Spleen (tissue), 11 donors: ENCODE data around the gene ADCY2. TPM values are rescaled to one million over a fixed set of nuclear protein-coding genes. Genes with fewer than 3 reads are reported as not detected.

ENCODE experiments used
- DNase-seq: peaks from one replicate; pipeline ENCODE4 v3.0.0-alpha.2; 2020
- H3K27ac ChIP-seq, 8 donors: fragments of 200-600 bp; sonication (generic) in 7 of 8; 1 replicate in 4 of 8; 2 replicates in 4 of 8; pipeline versions ENCODE4 v1.5.0 to v1.8.0; 2016 to 2021; ENCODE audit warnings: inconsistent platforms in 4 of 8, mild to moderate bottlenecking in 4 of 8, moderate library complexity in 1 of 8
- H3K27me3 ChIP-seq, 7 donors: fragments of 200-600 bp; sonication (generic) in 6 of 7; replicated peaks in 1 of 7; 1 replicate in 4 of 7; 2 replicates in 3 of 7; pipeline versions ENCODE4 v1.5.0 to v1.8.0; 2016 to 2021; ENCODE audit warnings: inconsistent platforms in 3 of 7, mild to moderate bottlenecking in 1 of 7
- H3K36me3 ChIP-seq, 6 donors: fragments of 200-600 bp; sonication (generic) in 5 of 6; 1 replicate in 4 of 6; 2 replicates in 2 of 6; pipeline versions ENCODE4 v1.5.0 to v1.8.0; 2016 to 2021; ENCODE audit warnings: inconsistent platforms in 2 of 6
- H3K4me1 ChIP-seq, 6 donors: fragments of 200-600 bp; sonication (generic) in 5 of 6; 1 replicate in 3 of 6; 2 replicates in 3 of 6; pipeline versions ENCODE4 v1.5.0 to v1.8.0; 2016 to 2021; ENCODE audit warnings: inconsistent platforms in 3 of 6
- H3K4me3 ChIP-seq, 8 donors: fragments of 200-600 bp; sonication (generic) in 7 of 8; 1 replicate in 4 of 8; 2 replicates in 4 of 8; pipeline versions ENCODE4 v1.5.0 to v1.8.0; 2016 to 2021; ENCODE audit warnings: inconsistent platforms in 4 of 8, mild to moderate bottlenecking in 4 of 8, moderate library complexity in 2 of 8
- H3K9me3 ChIP-seq, 8 donors: fragments of 200-600 bp; sonication (generic) in 7 of 8; 1 replicate in 4 of 8; 2 replicates in 4 of 8; pipeline versions ENCODE4 v1.5.0 to v1.8.0; 2016 to 2021; ENCODE audit warnings: inconsistent platforms in 4 of 8
- POLR2A ChIP-seq, 3 donors: fragments of 450-650 bp; IDR thresholded peaks; one replicate each; pipeline ENCODE4 v1.5.1; 2017; ENCODE audit warnings: antibody characterized with exemption in 3 of 3, mild to moderate bottlenecking in 1 of 3
- POLR2AphosphoS5 ChIP-seq, 3 donors: sonication (generic); formaldehyde crosslinking; IDR thresholded peaks; one replicate each; pipeline ENCODE4 v1.5.1; 2017; ENCODE audit warnings: antibody characterized with exemption in 3 of 3
- WGBS, 5 donors: extraction: QIAGEN DNeasy Blood & Tissue Kit in 3 of 5; methylation state at CpG; one replicate each; pipeline versions ENCODE4 v1.1.5 to v1.1.7; 2013 to 2018; 5-methylcytosine and 5-hydroxymethylcytosine counted together
- intact Hi-C: fragments of 100-400 bp; cut with DNase I; formaldehyde crosslinking; loops from one replicate; pipeline ENCODE4 v1.15.0; 2023; ENCODE audit warnings: low total_unique reads
- polyA plus RNA-seq, 3 donors: library from polyadenylated mRNA; stranded (reverse); fragments of 200-250 nt; gene quantifications; one replicate each; pipeline ENCODE4 v1.2.1, GENCODE V29; 2013
- total RNA-seq, 7 donors: library from RNA; depleted of rRNA in 3 of 7; stranded (reverse); fragments of >200 nt in 3 of 7; fragmentation: NEBNext Ultra II Directional in 4 of 7; extraction: Animal tissue kit (Norgen Biotek cat#: 25700) in 4 of 7; gene quantifications; one replicate each; pipeline versions ENCODE4 v1.1.0 to v1.2.1, GENCODE V29; 2016 to 2021
- TF ChIP-seq, protein P1 (sequence below), 11 experiments: fragments of 200-600 bp in 7 of 11; fragments of 450-650 bp in 4 of 11; sonication (generic) in 4 of 11; IDR thresholded peaks in 8 of 11; conservative IDR thresholded peaks in 3 of 11; 1 replicate in 7 of 11; 2 replicates in 4 of 11; pipeline versions ENCODE4 v1.4.0 to v1.8.0; 2016 to 2021; ENCODE audit warnings: antibody characterized with exemption in 11 of 11, inconsistent platforms in 4 of 11, mild to moderate bottlenecking in 1 of 11
- donor health status: healthy with polysubstance abuse.
- donor health status: DM: no; HTN: no; CAD: no; lungs with moderate emphysema.
- donor health status: DM: no; HTN: no; CAD: no.
- donor health status: Bipolar disorder and iron deficiency.
- donor health status: healthy.
- donor health status: DM: no; HTN: no; CAD: no.
- donor health status: DM: yes; HTN: yes; CAD: no.

Gene ADCY2
- total and polyA plus RNA-seq, 10 donors = 0.02 to 1.5 (median 0.18) TPM

DNA sequence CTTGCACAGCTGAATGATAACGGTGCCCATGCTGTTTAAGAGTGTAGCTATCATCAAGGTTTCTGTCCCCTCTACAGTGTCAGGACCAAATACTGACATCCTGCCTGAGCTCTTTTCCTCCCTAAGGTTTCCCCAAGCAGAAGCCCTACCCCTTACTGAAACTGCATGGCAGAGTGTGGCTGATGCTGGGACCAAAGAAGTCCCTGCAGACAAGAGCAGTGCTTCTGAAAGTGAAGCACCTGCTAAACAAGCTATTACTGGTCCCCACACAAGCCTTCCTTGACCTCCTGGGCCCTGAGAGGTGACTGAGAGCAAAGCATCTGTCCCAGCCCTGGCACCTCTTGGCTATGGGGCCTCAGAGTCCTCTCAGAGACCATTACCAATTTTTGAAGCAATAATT is 398.9 kb downstream of the ADCY2 start:
- TF ChIP-seq, protein P1, sequence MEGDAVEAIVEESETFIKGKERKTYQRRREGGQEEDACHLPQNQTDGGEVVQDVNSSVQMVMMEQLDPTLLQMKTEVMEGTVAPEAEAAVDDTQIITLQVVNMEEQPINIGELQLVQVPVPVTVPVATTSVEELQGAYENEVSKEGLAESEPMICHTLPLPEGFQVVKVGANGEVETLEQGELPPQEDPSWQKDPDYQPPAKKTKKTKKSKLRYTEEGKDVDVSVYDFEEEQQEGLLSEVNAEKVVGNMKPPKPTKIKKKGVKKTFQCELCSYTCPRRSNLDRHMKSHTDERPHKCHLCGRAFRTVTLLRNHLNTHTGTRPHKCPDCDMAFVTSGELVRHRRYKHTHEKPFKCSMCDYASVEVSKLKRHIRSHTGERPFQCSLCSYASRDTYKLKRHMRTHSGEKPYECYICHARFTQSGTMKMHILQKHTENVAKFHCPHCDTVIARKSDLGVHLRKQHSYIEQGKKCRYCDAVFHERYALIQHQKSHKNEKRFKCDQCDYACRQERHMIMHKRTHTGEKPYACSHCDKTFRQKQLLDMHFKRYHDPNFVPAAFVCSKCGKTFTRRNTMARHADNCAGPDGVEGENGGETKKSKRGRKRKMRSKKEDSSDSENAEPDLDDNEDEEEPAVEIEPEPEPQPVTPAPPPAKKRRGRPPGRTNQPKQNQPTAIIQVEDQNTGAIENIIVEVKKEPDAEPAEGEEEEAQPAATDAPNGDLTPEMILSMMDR (IDR thresholded peaks at IDR 0.05 in 8 of 11, conservative IDR thresholded peaks at IDR 0.05 in 3 of 11) = no peak
- TF ChIP-seq POLR2AphosphoS5 (IDR thresholded peaks at IDR 0.05) = no peak
- TF ChIP-seq POLR2A (IDR thresholded peaks at IDR 0.05) = no peak
- Histone ChIP-seq H3K27me3 (peaks cover 0 to 15% (median 0%) of the 10 kb centered on the region in 7 donors), H3K4me1 (no peaks in the 10 kb centered on the region), H3K9me3 (no peaks in the 10 kb centered on the region), H3K36me3 (no peaks in the 10 kb centered on the region), H3K27ac (no peak overlapping the region), H3K4me3 (no peak overlapping the region)
- WGBS, 5 donors = 0 to 82% (median 63%) methylated on average over 1 of the region's 1 CpG
- no peak for DNase-seq
- intact Hi-C loops = no loop called here

GRCh38 chr5:7795306-7795705 is 399.4 kb downstream of the ADCY2 start:
- H3K4me1 ChIP-seq = no peaks in the 10 kb centered on the region
- no peak for DNase-seq
- no peaks in the 10 kb centered on the region for H3K36me3 ChIP-seq
- TF ChIP-seq, protein P1 (IDR thresholded peaks at IDR 0.05 in 8 of 11, conservative IDR thresholded peaks at IDR 0.05 in 3 of 11) = no peak
- no peak for TF ChIP-seq POLR2AphosphoS5 (IDR thresholded peaks at IDR 0.05)
- no peak overlapping the region for H3K27ac ChIP-seq
- peaks cover 0 to 15% (median 0%) of the 10 kb centered on the region in 7 donors for H3K27me3 ChIP-seq
- no peaks in the 10 kb centered on the region for H3K9me3 ChIP-seq
- WGBS, 5 donors = 58 to 89% (median 80%) methylated on average over 2 to 3 of the region's 3 CpGs
- intact Hi-C loops = no loop called here
- H3K4me3 ChIP-seq = no peak overlapping the region

DNA sequence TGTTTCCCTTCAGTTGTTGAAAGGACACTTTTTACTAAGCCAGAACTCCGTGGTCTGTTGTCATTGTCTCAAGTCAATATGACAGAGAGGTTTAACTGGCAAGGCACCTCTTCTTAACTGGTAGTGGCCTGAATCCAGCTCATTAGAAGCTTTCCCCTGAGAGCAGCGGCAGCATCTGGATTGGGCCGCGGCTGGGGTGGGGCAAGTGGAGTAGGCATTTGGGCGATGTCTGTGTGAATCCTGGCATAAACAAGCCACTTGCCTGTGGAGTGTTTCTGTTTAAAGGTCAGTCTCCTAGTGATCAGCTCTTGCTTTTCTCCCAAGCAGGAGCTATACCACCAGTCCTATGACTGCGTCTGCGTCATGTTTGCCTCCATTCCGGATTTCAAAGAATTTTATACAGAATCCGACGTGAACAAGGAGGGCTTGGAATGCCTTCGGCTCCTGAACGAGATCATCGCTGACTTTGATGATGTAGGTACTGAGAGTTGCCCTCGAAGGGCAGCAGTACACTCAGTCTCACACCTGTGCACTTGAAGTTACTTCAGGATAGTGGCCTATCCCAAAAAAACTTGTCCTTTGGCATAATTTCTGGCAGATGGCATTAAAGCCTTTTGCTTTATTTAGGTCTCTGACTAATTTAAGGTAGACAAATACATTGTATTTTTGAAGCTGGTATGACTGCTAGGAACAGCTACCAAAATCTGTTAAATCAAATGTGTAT is 406.1 kb downstream of the ADCY2 start:
- Histone ChIP-seq H3K27ac (no peak overlapping the region), H3K4me3 (no peak overlapping the region), H3K27me3 (no peaks in the 10 kb centered on the region), H3K9me3 (no peaks in the 10 kb centered on the region), H3K4me1 (no peaks in the 10 kb centered on the region), H3K36me3 (no peaks in the 10 kb centered on the region)
- DNase-seq = no peak
- intact Hi-C loops = no loop called here
- no peak for TF ChIP-seq POLR2A (IDR thresholded peaks at IDR 0.05)
- TF ChIP-seq, protein P1 (IDR thresholded peaks at IDR 0.05 in 8 of 11, conservative IDR thresholded peaks at IDR 0.05 in 3 of 11) = no peak
- TF ChIP-seq POLR2AphosphoS5 (IDR thresholded peaks at IDR 0.05) = no peak
- WGBS, 5 donors = 83 to 95% (median 89%) methylated on average over 14 of the region's 14 CpGs

DNA sequence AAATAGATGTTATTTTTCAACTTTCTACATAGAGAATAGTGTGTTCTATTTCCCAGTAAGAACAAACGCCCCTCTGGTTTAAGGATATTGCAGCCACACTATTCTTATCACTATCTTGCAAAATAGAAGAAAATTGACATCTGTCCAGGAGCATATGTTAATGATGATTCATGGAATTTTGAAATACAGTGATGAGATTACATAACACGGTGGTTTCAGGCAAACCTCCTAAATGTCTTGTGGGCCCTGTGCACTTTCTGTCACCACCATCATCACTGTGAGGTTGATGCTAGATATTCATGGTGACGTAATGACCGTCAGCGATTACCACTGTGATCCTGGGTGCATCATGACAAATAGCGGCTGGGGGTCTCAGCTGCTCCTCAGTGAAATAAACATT is 406.9 kb downstream of the ADCY2 start:
- no peaks in the 10 kb centered on the region for H3K4me1 ChIP-seq
- H3K4me3 ChIP-seq = no peak overlapping the region
- no peak overlapping the region for H3K27ac ChIP-seq
- no peaks in the 10 kb centered on the region for H3K27me3 ChIP-seq
- H3K9me3 ChIP-seq = no peaks in the 10 kb centered on the region
- no peaks in the 10 kb centered on the region for H3K36me3 ChIP-seq
- intact Hi-C loops = no loop called here
- DNase-seq = no peak
- 45 to 71% (median 63%) methylated on average over 6 of the region's 6 CpGs for WGBS, 5 donors
- TF ChIP-seq, protein P1 (IDR thresholded peaks at IDR 0.05 in 8 of 11, conservative IDR thresholded peaks at IDR 0.05 in 3 of 11) = no peak
- TF ChIP-seq POLR2AphosphoS5 (IDR thresholded peaks at IDR 0.05) = no peak
- no peak for TF ChIP-seq POLR2A (IDR thresholded peaks at IDR 0.05)
